IPS-18c (cell line): Measurements from ENCODE around the gene ARID5B.

Experiments used
- H3K4me3 ChIP-seq: 2 replicates; pipeline ENCODE4 v1.7.0; 2013; ENCODE audit warnings: low read depth, mild to moderate bottlenecking, low read length, moderate library complexity; ENCODE audit not compliant: insufficient read depth
- H3K9me3 ChIP-seq: one replicate; pipeline ENCODE4 v1.6.1; 2013; ENCODE audit warnings: mild to moderate bottlenecking, low read length, moderate library complexity; ENCODE audit not compliant: control insufficient read depth, insufficient read depth

ARID5B gene

GRCh38 chr10:62052276-62052675, 150.8 kb downstream of the ARID5B start:
- no peaks in the 10 kb centered on the region for H3K9me3 ChIP-seq
- no peak overlapping the region for H3K4me3 ChIP-seq

GRCh38 chr10:62053860-62054259, 152.4 kb downstream of the ARID5B start:
- Histone ChIP-seq H3K4me3 (no peak overlapping the region), H3K9me3 (no peaks in the 10 kb centered on the region)

- no peak overlapping the region for H3K4me3 ChIP-seq
These were observed 152.9 kb downstream of the ARID5B start for GRCh38 chr10:62054408-62054807.

GRCh38 chr10:62054830-62055229, 153.3 kb downstream of the ARID5B start:
- Histone ChIP-seq H3K4me3 (no peak overlapping the region), H3K9me3 (no peaks in the 10 kb centered on the region)

More at GRCh38 chr10:62054408-62054807, 152.9 kb downstream of the ARID5B start:
- H3K9me3 ChIP-seq, result no peaks in the 10 kb centered on the region

- H3K9me3 ChIP-seq, result no peaks in the 10 kb centered on the region
- no peak overlapping the region for H3K4me3 ChIP-seq
These were observed 154.7 kb downstream of the ARID5B start for GRCh38 chr10:62056219-62056618.

- no peak overlapping the region for H3K4me3 ChIP-seq
- no peaks in the 10 kb centered on the region for H3K9me3 ChIP-seq
These were observed 155.2 kb downstream of the ARID5B start for GRCh38 chr10:62056698-62057097.

GRCh38 chr10:62057359-62057758, 155.9 kb downstream of the ARID5B start:
- no peaks in the 10 kb centered on the region for H3K9me3 ChIP-seq
- no peak overlapping the region for H3K4me3 ChIP-seq

GRCh38 chr10:62057850-62058249, 156.4 kb downstream of the ARID5B start:
- Histone ChIP-seq H3K4me3 (no peak overlapping the region), H3K9me3 (no peaks in the 10 kb centered on the region)

- no peak overlapping the region for H3K4me3 ChIP-seq
- H3K9me3 ChIP-seq, result no peaks in the 10 kb centered on the region
These were observed 157.0 kb downstream of the ARID5B start for GRCh38 chr10:62058476-62058875.

- H3K4me3 ChIP-seq, result no peak overlapping the region
These were observed 157.4 kb downstream of the ARID5B start for GRCh38 chr10:62058896-62059216.

GRCh38 chr10:62059217-62059920, 157.9 kb downstream of the ARID5B start:
- Histone ChIP-seq H3K4me3 (no peak overlapping the region), H3K9me3 (no peaks in the 10 kb centered on the region)

More at GRCh38 chr10:62058896-62059216, 157.4 kb downstream of the ARID5B start:
- no peaks in the 10 kb centered on the region for H3K9me3 ChIP-seq

GRCh38 chr10:62062028-62062427, 160.5 kb downstream of the ARID5B start:
- Histone ChIP-seq H3K4me3 (no peak overlapping the region), H3K9me3 (no peaks in the 10 kb centered on the region)

- H3K4me3 ChIP-seq, result no peak overlapping the region
- no peaks in the 10 kb centered on the region for H3K9me3 ChIP-seq
These were observed 161.4 kb downstream of the ARID5B start for GRCh38 chr10:62062752-62063512.

GRCh38 chr10:62063795-62064472, 162.4 kb downstream of the ARID5B start:
- H3K9me3 ChIP-seq, result no peaks in the 10 kb centered on the region
- no peak overlapping the region for H3K4me3 ChIP-seq

GRCh38 chr10:62067560-62067959, 166.1 kb downstream of the ARID5B start:
- Histone ChIP-seq H3K4me3 (no peak overlapping the region), H3K9me3 (no peaks in the 10 kb centered on the region)

GRCh38 chr10:62068464-62068863, 167.0 kb downstream of the ARID5B start:
- Histone ChIP-seq H3K9me3 (no peaks in the 10 kb centered on the region), H3K4me3 (no peak overlapping the region)

- H3K9me3 ChIP-seq, result no peaks in the 10 kb centered on the region
These were observed 168.1 kb downstream of the ARID5B start for GRCh38 chr10:62069452-62070178.

More at GRCh38 chr10:62069452-62070178, 168.1 kb downstream of the ARID5B start:
- H3K4me3 ChIP-seq, result no peak overlapping the region
